HepG2 (cell line): ENCODE measurements around the gene SMKR1.

ENCODE experiments used
- FOXM1 ChIP-seq: sonication (generic); formaldehyde crosslinking; IDR thresholded peaks from 2 replicates; pipeline ENCODE4 v1.5.0; 2020; ENCODE audit warnings: missing genetic modification reagents
- HCFC1 ChIP-seq: fragments of 150-350 bp; IDR thresholded peaks from 2 replicates; pipeline ENCODE4 v1.6.1; 2014; ENCODE audit warnings: low read depth, low read length
- KAT8 ChIP-seq: IDR thresholded peaks from 2 replicates; pipeline ENCODE4 v1.6.1; 2016; ENCODE audit warnings: missing genetic modification reagents, missing compliant biosample characterization
- MAX ChIP-seq: IDR thresholded peaks from 2 replicates; pipeline ENCODE4 v1.6.1; 2012; ENCODE audit warnings: inconsistent platforms
- MXI1 ChIP-seq: IDR thresholded peaks from 3 replicates; pipeline ENCODE4 v1.6.1; 2012; ENCODE audit warnings: low read depth, low read length, inconsistent platforms, borderline replicate concordance
- NR2F6 ChIP-seq, 2 experiments: IDR thresholded peaks; 2 replicates each; pipeline ENCODE4 v1.6.1; 2016; ENCODE audit warnings: antibody characterized with exemption in 1 of 2, mild to moderate bottlenecking in 1 of 2
- POLR2AphosphoS2 ChIP-seq: IDR thresholded peaks from 2 replicates; pipeline ENCODE4 v1.6.1; 2011; ENCODE audit warnings: low read depth, low read length, improper control_type of control experiment
- SP2 ChIP-seq: sonication (generic); formaldehyde crosslinking; IDR thresholded peaks from 2 replicates; pipeline ENCODE4 v1.5.1; 2020; ENCODE audit warnings: mild to moderate bottlenecking, missing genetic modification reagents
- ZC3H13 ChIP-seq: sonication (generic); formaldehyde crosslinking; IDR thresholded peaks from 2 replicates; pipeline ENCODE4 v1.8.1; 2023; ENCODE audit warnings: mild to moderate bottlenecking, missing genetic modification reagents, moderate library complexity
- ZNF576 ChIP-seq: sonication (generic); formaldehyde crosslinking; IDR thresholded peaks from 2 replicates; pipeline ENCODE4 v1.4.0; 2020; ENCODE audit warnings: mild to moderate bottlenecking, missing genetic modification reagents
- ZNF737 ChIP-seq: sonication (generic); formaldehyde crosslinking; IDR thresholded peaks from 2 replicates; pipeline ENCODE4 v1.5.0; 2020; ENCODE audit warnings: missing genetic modification reagents, mild to moderate bottlenecking, borderline replicate concordance

GRCh38 chr7:129553899-129554461 lies 51.6 kb downstream of the SMKR1 start:
- no peak for TF ChIP-seq ZNF576 (CRISPR knock-in tag)
- no peak for TF ChIP-seq SP2 (CRISPR knock-in tag)
- TF ChIP-seq ZC3H13 (CRISPR knock-in tag): no peak
- TF ChIP-seq NR2F6 (IDR thresholded peaks at IDR 0.05): no peak
- TF ChIP-seq NR2F6 (CRISPR knock-in tag; IDR thresholded peaks at IDR 0.05): no peak
- no peak for TF ChIP-seq POLR2AphosphoS2
- no peak for TF ChIP-seq FOXM1
- TF ChIP-seq MXI1: no peak
- TF ChIP-seq MAX: no peak
- TF ChIP-seq HCFC1: no peak
- no peak for TF ChIP-seq KAT8 (CRISPR knock-in tag)
- TF ChIP-seq ZNF737: no peak
